Measurements from ENCODE around the gene LIMS1.

LIMS1 gene

GRCh38 chr2:108615480-108616090, 81.3 kb downstream of the LIMS1 start:
- no peak for DNase-seq (ENCODE audit: low spot score)

- no peak for DNase-seq (ENCODE audit: low spot score)
Measured at GRCh38 chr2:108616318-108616717, 82.0 kb downstream of the LIMS1 start.

- DNase-seq (ENCODE audit: low spot score), result no peak
Measured at GRCh38 chr2:108616751-108617161, 82.5 kb downstream of the LIMS1 start.

- DNase-seq (ENCODE audit: low spot score), result no peak
Measured at GRCh38 chr2:108617617-108618016, 83.3 kb downstream of the LIMS1 start.

GRCh38 chr2:108619925-108620620, 85.8 kb downstream of the LIMS1 start:
- no peak for DNase-seq (ENCODE audit: low spot score)

GRCh38 chr2:108620656-108621055, 86.4 kb downstream of the LIMS1 start:
- DNase-seq (ENCODE audit: low spot score), result no peak

GRCh38 chr2:108621087-108621559, 86.9 kb downstream of the LIMS1 start:
- DNase-seq (ENCODE audit: low spot score), result no peak

GRCh38 chr2:108621687-108622681, 87.7 kb downstream of the LIMS1 start:
- DNase-seq (ENCODE audit: low spot score), result no peak

- DNase-seq (ENCODE audit: low spot score), result no peak
Measured at GRCh38 chr2:108623616-108624015, 89.3 kb downstream of the LIMS1 start.

- DNase-seq (ENCODE audit: low spot score), result no peak
Measured at GRCh38 chr2:108625186-108625827, 91.0 kb downstream of the LIMS1 start.

GRCh38 chr2:108625828-108626195, 91.5 kb downstream of the LIMS1 start:
- DNase-seq (ENCODE audit: low spot score), result no peak

- no peak for DNase-seq (ENCODE audit: low spot score)
Measured at GRCh38 chr2:108626995-108627394, 92.7 kb downstream of the LIMS1 start.

- no peak for DNase-seq (ENCODE audit: low spot score)
Measured at GRCh38 chr2:108627911-108628567, 93.8 kb downstream of the LIMS1 start.

- DNase-seq (ENCODE audit: low spot score), result no peak
Measured at GRCh38 chr2:108628936-108629335, 94.7 kb downstream of the LIMS1 start.

- DNase-seq (ENCODE audit: low spot score), result no peak
Measured at GRCh38 chr2:108629417-108629816, 95.1 kb downstream of the LIMS1 start.

GRCh38 chr2:108630567-108631405, 96.5 kb downstream of the LIMS1 start:
- DNase-seq (ENCODE audit: low spot score), result no peak

GRCh38 chr2:108632332-108633160, 98.3 kb downstream of the LIMS1 start:
- DNase-seq (ENCODE audit: low spot score), result no peak

GRCh38 chr2:108633409-108633808, 99.1 kb downstream of the LIMS1 start:
- DNase-seq (ENCODE audit: low spot score), result no peak

GRCh38 chr2:108634011-108634410, 99.7 kb downstream of the LIMS1 start:
- no peak for DNase-seq (ENCODE audit: low spot score)
